Gastrocnemius medialis (tissue), 4 donors: Measurements from ENCODE around the gene SASH3. TPM values are rescaled to one million over a fixed set of nuclear protein-coding genes. Genes with fewer than 3 reads are reported as not detected.

Source experiments
- ATAC-seq, 2 donors: fragments of 150-250 bp; one replicate each; pipeline ENCODE4 v1.9.1; 2016
- DNase-seq, 2 donors: peaks; one replicate each; pipeline ENCODE4 v3.0.0-alpha.2; 2019
- H3K27ac ChIP-seq, 4 donors: fragments of 200-600 bp; sonication (generic); 1 replicate in 1 of 4; 2 replicates in 3 of 4; pipeline ENCODE4 v1.5.1; 2016 to 2018; ENCODE audit warnings: mild to moderate bottlenecking in 2 of 4, moderate library complexity in 1 of 4
- H3K27me3 ChIP-seq, 3 donors: fragments of 200-600 bp; sonication (generic) in 2 of 3; 1 replicate in 1 of 3; 2 replicates in 2 of 3; pipeline versions ENCODE4 v1.5.1 to v1.6.0; 2016 to 2019; ENCODE audit warnings: mild to moderate bottlenecking in 1 of 3, moderate library complexity in 1 of 3
- H3K36me3 ChIP-seq, 2 donors: fragments of 200-600 bp; sonication (generic) in 1 of 2; one replicate each; pipeline ENCODE4 v1.5.1; 2017 to 2018
- H3K4me1 ChIP-seq, 2 donors: fragments of 200-600 bp; sonication (generic) in 1 of 2; one replicate each; pipeline ENCODE4 v1.5.1; 2016 to 2017; ENCODE audit warnings: mild to moderate bottlenecking in 2 of 2
- H3K4me3 ChIP-seq, 4 donors: fragments of 200-600 bp; sonication (generic) in 3 of 4; 1 replicate in 1 of 4; 2 replicates in 3 of 4; pipeline ENCODE4 v1.5.1; 2016 to 2019; ENCODE audit warnings: mild to moderate bottlenecking in 2 of 4
- H3K9me3 ChIP-seq, 3 donors: fragments of 200-600 bp; sonication (generic) in 2 of 3; 1 replicate in 1 of 3; 2 replicates in 2 of 3; pipeline ENCODE4 v1.5.1; 2016 to 2019
- POLR2A ChIP-seq, 2 donors: fragments of 450-650 bp; IDR thresholded peaks; one replicate each; pipeline ENCODE4 v1.6.1; 2017; ENCODE audit warnings: antibody characterized with exemption in 2 of 2, mild to moderate bottlenecking in 2 of 2, moderate library complexity in 2 of 2
- in situ Hi-C, 4 donors: fragments of 200-750 bp; cut with MboI; loops; one replicate each; pipeline versions ENCODE4 v1.15.0 to v1.8.0; 2017; ENCODE audit warnings: low sequenced_read_pairs in 4 of 4
- intact Hi-C: fragments of 100-400 bp; cut with DNase I; formaldehyde crosslinking; loops from one replicate; pipeline ENCODE4 v1.15.1; 2023; ENCODE audit warnings: low total_unique reads
- total RNA-seq, 4 donors: library from RNA; depleted of rRNA; stranded (reverse); fragments of >200 nt; gene quantifications; one replicate each; pipeline versions ENCODE4 v1.1.0 to v1.2.3, GENCODE V29; 2016
- TF ChIP-seq, protein P1 (sequence below), 5 experiments: fragments of 450-650 bp in 3 of 5; fragments of 200-600 bp in 2 of 5; sonication (generic) in 2 of 5; IDR thresholded peaks in 4 of 5; conservative IDR thresholded peaks in 1 of 5; 1 replicate in 4 of 5; 2 replicates in 1 of 5; pipeline ENCODE4 v1.5.1; 2016 to 2019; ENCODE audit warnings: antibody characterized with exemption in 5 of 5, mild to moderate bottlenecking in 3 of 5, moderate library complexity in 3 of 5

SASH3 gene
- total RNA-seq, 4 donors from 2014 or later = 1.3 to 2.2 (median 1.7) TPM

DNA sequence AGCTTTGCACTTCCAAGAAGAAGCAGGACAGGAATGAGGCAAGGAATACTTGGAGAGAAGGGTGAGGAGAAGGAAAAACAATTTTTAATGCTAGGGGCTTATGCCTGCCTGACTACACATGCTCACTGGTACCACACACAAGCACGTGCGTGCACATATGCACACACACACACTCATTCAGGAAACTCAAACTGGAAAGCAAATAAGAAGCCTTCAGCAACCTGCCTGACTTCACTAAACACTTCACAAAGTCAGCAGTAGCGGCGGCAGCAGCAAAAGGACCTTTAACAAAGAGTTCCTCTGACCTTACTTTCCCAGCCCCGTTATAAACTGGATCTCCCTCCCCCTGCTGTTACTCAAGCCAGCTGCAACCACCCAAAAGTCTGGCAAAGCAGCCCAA lies 60.6 kb downstream of the SASH3 start:
- no peak for TF ChIP-seq POLR2A (IDR thresholded peaks at IDR 0.05)
- TF ChIP-seq, protein P1, sequence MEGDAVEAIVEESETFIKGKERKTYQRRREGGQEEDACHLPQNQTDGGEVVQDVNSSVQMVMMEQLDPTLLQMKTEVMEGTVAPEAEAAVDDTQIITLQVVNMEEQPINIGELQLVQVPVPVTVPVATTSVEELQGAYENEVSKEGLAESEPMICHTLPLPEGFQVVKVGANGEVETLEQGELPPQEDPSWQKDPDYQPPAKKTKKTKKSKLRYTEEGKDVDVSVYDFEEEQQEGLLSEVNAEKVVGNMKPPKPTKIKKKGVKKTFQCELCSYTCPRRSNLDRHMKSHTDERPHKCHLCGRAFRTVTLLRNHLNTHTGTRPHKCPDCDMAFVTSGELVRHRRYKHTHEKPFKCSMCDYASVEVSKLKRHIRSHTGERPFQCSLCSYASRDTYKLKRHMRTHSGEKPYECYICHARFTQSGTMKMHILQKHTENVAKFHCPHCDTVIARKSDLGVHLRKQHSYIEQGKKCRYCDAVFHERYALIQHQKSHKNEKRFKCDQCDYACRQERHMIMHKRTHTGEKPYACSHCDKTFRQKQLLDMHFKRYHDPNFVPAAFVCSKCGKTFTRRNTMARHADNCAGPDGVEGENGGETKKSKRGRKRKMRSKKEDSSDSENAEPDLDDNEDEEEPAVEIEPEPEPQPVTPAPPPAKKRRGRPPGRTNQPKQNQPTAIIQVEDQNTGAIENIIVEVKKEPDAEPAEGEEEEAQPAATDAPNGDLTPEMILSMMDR (IDR thresholded peaks at IDR 0.05 in 4 of 5, conservative IDR thresholded peaks at IDR 0.05 in 1 of 5) = no peak
- intact Hi-C loops = loop anchor here (5.0 to 10.0 kb wide), 4 partner anchors 64 to 236 kb away; partner anchors contain the start of genes APLN, BCORL1 and UTP14A

DNA sequence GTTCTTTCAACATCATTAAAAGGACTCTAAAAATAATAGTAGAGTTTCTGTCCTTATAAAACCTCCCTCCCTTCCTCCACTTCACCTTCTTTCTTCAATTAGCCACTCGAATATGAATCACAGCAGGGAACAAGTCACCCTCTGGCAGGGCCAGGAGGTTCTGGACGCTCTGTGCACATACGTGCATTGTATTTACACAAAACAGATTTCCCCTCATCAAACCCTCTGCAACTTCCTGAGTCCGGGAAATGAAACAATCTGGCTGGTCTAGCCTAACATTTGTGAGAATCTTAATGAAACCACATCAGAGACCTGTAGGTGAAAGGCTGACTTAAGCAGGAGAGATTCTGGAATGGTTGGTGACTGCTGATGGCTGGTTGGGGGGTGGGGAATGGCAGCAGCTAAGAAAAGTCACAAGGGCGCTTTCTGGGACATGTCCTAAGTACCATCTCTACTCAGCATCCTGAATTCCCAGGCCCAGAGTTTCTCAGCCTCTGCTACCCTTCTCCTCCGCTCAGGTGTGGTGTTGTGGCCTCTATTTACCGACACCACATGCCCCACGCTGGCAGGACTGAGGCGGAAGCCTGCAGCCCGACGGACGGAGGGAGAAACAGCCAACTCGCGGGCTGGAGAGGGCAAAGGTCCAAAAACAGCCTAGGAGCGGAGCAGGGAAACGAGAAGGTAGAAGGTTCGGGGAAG lies 62.9 kb downstream of the SASH3 start:
- peak; percentile 43 to 46 for ATAC-seq
- in situ Hi-C loops = loop anchor here in 2 of 4 donors (25.0 kb wide), 2 partner anchors 205 to 230 kb away; no protein-coding TSS in a partner anchor

More for the DNA sequence above, 60.6 kb downstream of the SASH3 start:
- DNase-seq (no peak), ATAC-seq (no peak)
- in situ Hi-C loops = loop anchor here in 2 of 4 donors (25.0 kb wide), 2 partner anchors 203 to 228 kb away; no protein-coding TSS in a partner anchor
- H3K4me1 ChIP-seq = no peaks in the 10 kb centered on the region
- H3K36me3 ChIP-seq = no peaks in the 10 kb centered on the region
- no peaks in the 10 kb centered on the region for H3K27me3 ChIP-seq
- H3K4me3 ChIP-seq = no peak overlapping the region
- H3K27ac ChIP-seq = no peak overlapping the region
- no peaks in the 10 kb centered on the region for H3K9me3 ChIP-seq

DNA sequence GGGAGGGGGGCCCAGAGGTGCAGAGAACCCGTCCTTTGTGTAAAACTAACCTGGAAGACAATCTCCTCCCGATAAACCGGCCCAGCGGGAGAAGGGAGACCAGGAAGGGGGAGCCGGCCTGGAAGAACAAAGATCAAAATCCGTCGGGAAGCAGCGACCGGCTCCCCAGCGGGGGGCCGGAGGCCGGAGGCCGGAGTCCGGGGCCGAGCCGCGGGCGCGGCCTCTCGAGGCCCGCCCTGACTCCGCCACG lies 63.4 kb downstream of the SASH3 start:
- H3K9me3 ChIP-seq = no peaks in the 10 kb centered on the region
- peak overlapping the region; percentile 76 to 89 (median 84) for H3K27ac ChIP-seq
- H3K4me3 ChIP-seq = peak overlapping the region; percentile 68 to 77 (median 72)
- no peak for ATAC-seq
- H3K27me3 ChIP-seq = no peaks in the 10 kb centered on the region
- no peak for DNase-seq
- H3K4me1 ChIP-seq = no peaks in the 10 kb centered on the region
- in situ Hi-C loops (loop anchor here in 2 of 4 donors (25.0 kb wide), 2 partner anchors 206 to 231 kb away; no protein-coding TSS in a partner anchor), intact Hi-C loops (loop anchor here (5.0 to 10.0 kb wide), 4 partner anchors 62 to 238 kb away; partner anchors contain the start of genes APLN, BCORL1 and UTP14A)
- TF ChIP-seq POLR2A (IDR thresholded peaks at IDR 0.05) = no peak
- TF ChIP-seq, protein P1 (IDR thresholded peaks at IDR 0.05 in 4 of 5, conservative IDR thresholded peaks at IDR 0.05 in 1 of 5) = no peak
- H3K36me3 ChIP-seq = no peaks in the 10 kb centered on the region

More for the DNA sequence above, 62.9 kb downstream of the SASH3 start:
- no peaks in the 10 kb centered on the region for H3K9me3 ChIP-seq
- H3K36me3 ChIP-seq = no peaks in the 10 kb centered on the region
- peak overlapping the region; percentile 76 to 89 (median 84) for H3K27ac ChIP-seq
- TF ChIP-seq, protein P1 (IDR thresholded peaks at IDR 0.05 in 4 of 5, conservative IDR thresholded peaks at IDR 0.05 in 1 of 5) = no peak
- TF ChIP-seq POLR2A (IDR thresholded peaks at IDR 0.05) = no peak
- no peaks in the 10 kb centered on the region for H3K27me3 ChIP-seq
- peak overlapping the region; percentile 68 to 77 (median 72) for H3K4me3 ChIP-seq
- H3K4me1 ChIP-seq = no peaks in the 10 kb centered on the region
- intact Hi-C loops = loop anchor here (5.0 to 10.0 kb wide), 4 partner anchors 62 to 238 kb away; partner anchors contain the start of genes APLN, BCORL1 and UTP14A
- peak in 1 of 2 donors; percentile 18 for DNase-seq

DNA sequence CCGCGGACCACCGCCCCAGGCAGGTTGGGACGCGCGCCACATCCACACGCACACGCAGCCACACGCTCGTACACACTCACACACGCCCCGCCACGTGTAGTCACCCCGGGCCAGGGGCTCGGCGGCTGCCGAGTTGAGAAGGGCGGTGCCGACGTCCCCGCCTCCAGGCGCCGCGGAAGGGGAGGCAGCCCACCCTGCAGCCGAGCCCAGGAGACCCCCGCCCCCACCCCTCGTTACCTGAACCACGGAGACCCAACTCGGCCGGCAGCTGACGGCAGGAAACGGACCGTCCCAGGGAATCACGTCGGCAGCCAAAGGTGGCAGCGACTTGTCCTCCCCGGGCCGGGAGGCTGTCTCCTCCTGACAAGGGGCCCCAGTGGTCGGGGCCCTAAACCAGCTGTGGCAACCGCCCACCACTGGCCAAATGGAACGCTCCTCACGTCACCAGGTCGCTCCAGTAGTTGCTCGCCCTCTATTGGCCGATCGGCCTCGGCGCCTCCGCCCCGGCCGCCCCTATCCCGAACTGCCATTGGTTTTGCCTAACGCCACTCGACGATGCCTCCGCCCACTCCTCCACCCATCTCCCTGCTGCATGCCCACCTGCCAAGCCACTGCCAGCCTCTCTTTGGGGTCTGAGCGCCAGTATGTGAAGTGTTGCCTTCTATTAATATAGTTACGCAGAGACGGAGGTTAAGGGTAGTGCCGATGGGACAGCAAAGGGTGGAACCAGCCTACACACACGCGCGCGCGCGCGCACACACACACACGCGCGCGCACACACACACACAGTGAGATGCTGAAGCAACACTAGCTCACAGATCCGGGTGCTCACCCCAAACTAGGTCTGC lies 63.9 kb downstream of the SASH3 start, which contains the start of gene ZDHHC9:
Gene ZDHHC9 (minus strand): TSS at position 428 of the 848 bp plus-strand sequence. CDS start 1,941 bp downstream, outside the sequence.
- Histone ChIP-seq H3K27me3 (no peaks in the 10 kb centered on the region), H3K4me3 (peak within 1 kb of the TSS; percentile 68 to 77 (median 72)), H3K4me1 (no peaks in the 10 kb centered on the region), H3K9me3 (no peaks in the 10 kb centered on the region), H3K27ac (peak within 1 kb of the TSS; percentile 76 to 89 (median 84)), H3K36me3 (no peaks in the 10 kb centered on the region)
- ATAC-seq (peak; percentile 94 to 95), DNase-seq (peak; percentile 77 to 84)
- peak; percentile 54 to 61 for TF ChIP-seq POLR2A (IDR thresholded peaks at IDR 0.05)
- TF ChIP-seq, protein P1 (IDR thresholded peaks at IDR 0.05 in 4 of 5, conservative IDR thresholded peaks at IDR 0.05 in 1 of 5) = peak in 1 of 5 experiments; percentile 21
- in situ Hi-C loops = loop anchor here in 2 of 4 donors (25.0 kb wide), 2 partner anchors 206 to 231 kb away; no protein-coding TSS in a partner anchor
- intact Hi-C loops = loop anchor here (5.0 to 10.0 kb wide), 4 partner anchors 61 to 239 kb away; partner anchors contain the start of genes APLN, BCORL1 and UTP14A
